ENCODE data around the gene KCNIP4.

DNA sequence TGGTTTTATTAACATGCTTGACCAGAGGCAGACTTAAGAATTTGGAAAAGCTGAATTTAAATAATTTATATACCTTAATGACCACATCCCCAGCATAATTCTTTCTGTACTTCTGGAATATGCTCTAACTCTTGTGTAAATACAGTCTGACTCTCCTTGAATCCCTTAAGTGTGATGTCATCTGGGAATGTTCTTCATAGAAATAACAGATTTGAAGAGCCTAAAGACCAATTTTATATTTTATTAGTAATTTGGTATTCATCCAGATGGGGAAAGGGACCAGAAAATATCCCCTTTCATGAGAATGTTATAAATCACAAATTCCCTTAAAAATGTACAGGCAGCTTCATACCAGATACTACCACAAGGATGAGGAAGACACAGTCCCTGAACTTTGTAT, 58.3 kb downstream of the KCNIP4 start:
- TF ChIP-seq, protein P1, sequence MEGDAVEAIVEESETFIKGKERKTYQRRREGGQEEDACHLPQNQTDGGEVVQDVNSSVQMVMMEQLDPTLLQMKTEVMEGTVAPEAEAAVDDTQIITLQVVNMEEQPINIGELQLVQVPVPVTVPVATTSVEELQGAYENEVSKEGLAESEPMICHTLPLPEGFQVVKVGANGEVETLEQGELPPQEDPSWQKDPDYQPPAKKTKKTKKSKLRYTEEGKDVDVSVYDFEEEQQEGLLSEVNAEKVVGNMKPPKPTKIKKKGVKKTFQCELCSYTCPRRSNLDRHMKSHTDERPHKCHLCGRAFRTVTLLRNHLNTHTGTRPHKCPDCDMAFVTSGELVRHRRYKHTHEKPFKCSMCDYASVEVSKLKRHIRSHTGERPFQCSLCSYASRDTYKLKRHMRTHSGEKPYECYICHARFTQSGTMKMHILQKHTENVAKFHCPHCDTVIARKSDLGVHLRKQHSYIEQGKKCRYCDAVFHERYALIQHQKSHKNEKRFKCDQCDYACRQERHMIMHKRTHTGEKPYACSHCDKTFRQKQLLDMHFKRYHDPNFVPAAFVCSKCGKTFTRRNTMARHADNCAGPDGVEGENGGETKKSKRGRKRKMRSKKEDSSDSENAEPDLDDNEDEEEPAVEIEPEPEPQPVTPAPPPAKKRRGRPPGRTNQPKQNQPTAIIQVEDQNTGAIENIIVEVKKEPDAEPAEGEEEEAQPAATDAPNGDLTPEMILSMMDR (IDR thresholded peaks at IDR 0.05) = no peak
- no peak for TF ChIP-seq EZH2 (IDR thresholded peaks at IDR 0.05)
- no peak for TF ChIP-seq EZH2phosphoT487 (IDR thresholded peaks at IDR 0.05)
